ENCODE measurements around the gene TRUB1.
"Not testable (repeated sequence)": the region's sequence is repeated elsewhere in the genome, so short reads cannot be mapped to it uniquely, and the experiment has no call there.

The TRUB1 gene

GRCh38 chr10:114937962-114938855 is at the start of gene TRUB1:
TSS of gene TRUB1 (plus strand) at chr10:114938195. CDS start at chr10:114938254, 59 bp downstream.
- peak; percentile 64 to 83 (median 77) for DNase-seq (ENCODE audit: low read depth in 3 of 3)

GRCh38 chr10:114893251-114893650 is 44.7 kb upstream of the TRUB1 start:
- DNase-seq (ENCODE audit: low read depth in 3 of 3) = no peak

GRCh38 chr10:114894911-114895310 is 43.1 kb upstream of the TRUB1 start:
- no peak for DNase-seq (ENCODE audit: low read depth in 3 of 3)

- DNase-seq (ENCODE audit: low read depth in 3 of 3) = not testable (repeated sequence)
Observed at GRCh38 chr10:114897011-114897410, 41.0 kb upstream of the TRUB1 start.

- no peak for DNase-seq (ENCODE audit: low read depth in 3 of 3)
Observed at GRCh38 chr10:114897593-114897992, 40.4 kb upstream of the TRUB1 start.

- DNase-seq (ENCODE audit: low read depth in 3 of 3) = no peak
Observed at GRCh38 chr10:114899982-114900381, 38.0 kb upstream of the TRUB1 start.

- no peak for DNase-seq (ENCODE audit: low read depth in 3 of 3)
Observed at GRCh38 chr10:114900658-114901057, 37.3 kb upstream of the TRUB1 start.

GRCh38 chr10:114902151-114902550 is 35.8 kb upstream of the TRUB1 start:
- no peak for DNase-seq (ENCODE audit: low read depth in 3 of 3)

- no peak for DNase-seq (ENCODE audit: low read depth in 3 of 3)
Observed at GRCh38 chr10:114905450-114905849, 32.5 kb upstream of the TRUB1 start.

- DNase-seq (ENCODE audit: low read depth in 3 of 3) = no peak
Observed at GRCh38 chr10:114906981-114907380, 31.0 kb upstream of the TRUB1 start.

- DNase-seq (ENCODE audit: low read depth in 3 of 3) = no peak
Observed at GRCh38 chr10:114908896-114909295, 29.1 kb upstream of the TRUB1 start.

GRCh38 chr10:114911052-114911711 is 26.8 kb upstream of the TRUB1 start:
- DNase-seq (ENCODE audit: low read depth in 3 of 3) = no peak

GRCh38 chr10:114911801-114912469 is 26.1 kb upstream of the TRUB1 start:
- no peak for DNase-seq (ENCODE audit: low read depth in 3 of 3)

- DNase-seq (ENCODE audit: low read depth in 3 of 3) = no peak
Observed at GRCh38 chr10:114912470-114912859, 25.5 kb upstream of the TRUB1 start.

GRCh38 chr10:114914560-114914959 is 23.4 kb upstream of the TRUB1 start:
- no peak for DNase-seq (ENCODE audit: low read depth in 3 of 3)

GRCh38 chr10:114915294-114915693 is 22.7 kb upstream of the TRUB1 start:
- DNase-seq (ENCODE audit: low read depth in 3 of 3) = no peak

- no peak for DNase-seq (ENCODE audit: low read depth in 3 of 3)
Observed at GRCh38 chr10:114916653-114917052, 21.3 kb upstream of the TRUB1 start.

GRCh38 chr10:114917459-114917858 is 20.5 kb upstream of the TRUB1 start:
- no peak for DNase-seq (ENCODE audit: low read depth in 3 of 3)

GRCh38 chr10:114917927-114918672 is 19.9 kb upstream of the TRUB1 start:
- DNase-seq (ENCODE audit: low read depth in 3 of 3) = no peak

- no peak for DNase-seq (ENCODE audit: low read depth in 3 of 3)
Observed at GRCh38 chr10:114920459-114920858, 17.5 kb upstream of the TRUB1 start.

- no peak for DNase-seq (ENCODE audit: low read depth in 3 of 3)
Observed at GRCh38 chr10:114922003-114922402, 16.0 kb upstream of the TRUB1 start.

- DNase-seq (ENCODE audit: low read depth in 3 of 3) = no peak
Observed at GRCh38 chr10:114923551-114923950, 14.4 kb upstream of the TRUB1 start.
